Astrocyte of the cerebellum (primary cell): ENCODE results near the gene ZIC1.
A peak's percentile ranks its signal among the peaks of the same experiment; 100 is the strongest.

Source experiments
- DNase-seq: peaks from one replicate; pipeline ENCODE4 v3.0.0-alpha.2; 2011; ENCODE audit warnings: low read depth
- H3K4me3 ChIP-seq: 2 replicates; pipeline ENCODE4 v1.5.1; 2011; ENCODE audit warnings: mild to moderate bottlenecking, low read depth, low read length, moderate library complexity
- CTCF ChIP-seq: IDR thresholded peaks from 2 replicates; pipeline ENCODE4 v1.5.1; 2012; ENCODE audit warnings: low read length, low read depth, moderate library complexity, mild to moderate bottlenecking; ENCODE audit errors: missing control alignments
- in situ Hi-C: cut with HindIII; loops from 2 replicates; pipeline ENCODE4 v1.10.0; 2017; ENCODE audit warnings: low sequenced_read_pairs

Gene ZIC1

GRCh38 chr3:147424581-147425387 is 15.6 kb downstream of the ZIC1 start:
- no peak for DNase-seq
- TF ChIP-seq CTCF = no peak
- peak overlapping the region; percentile 46 for H3K4me3 ChIP-seq
- in situ Hi-C loops = loop anchor here (10.0 kb wide), 1 partner anchor 660 kb away; no protein-coding TSS in a partner anchor

- in situ Hi-C loops = loop anchor here (10.0 kb wide), 1 partner anchor 659 kb away; no protein-coding TSS in a partner anchor
- no peak for DNase-seq
- TF ChIP-seq CTCF = no peak
- peak overlapping the region; percentile 46 for H3K4me3 ChIP-seq
Observed at GRCh38 chr3:147425388-147425850, 16.3 kb downstream of the ZIC1 start.

GRCh38 chr3:147426931-147427330 is 17.8 kb downstream of the ZIC1 start:
- TF ChIP-seq CTCF = no peak
- H3K4me3 ChIP-seq = no peak overlapping the region
- in situ Hi-C loops = loop anchor here (10.0 kb wide), 1 partner anchor 658 kb away; no protein-coding TSS in a partner anchor
- no peak for DNase-seq

GRCh38 chr3:147427746-147428145 is 18.6 kb downstream of the ZIC1 start:
- H3K4me3 ChIP-seq = peak overlapping the region; percentile 10
- in situ Hi-C loops = loop anchor here (10.0 kb wide), 1 partner anchor 657 kb away; no protein-coding TSS in a partner anchor
- TF ChIP-seq CTCF = no peak
- DNase-seq = no peak

GRCh38 chr3:147428326-147428725 is 19.2 kb downstream of the ZIC1 start:
- H3K4me3 ChIP-seq = no peak overlapping the region
- in situ Hi-C loops = loop anchor here (10.0 kb wide), 1 partner anchor 656 kb away; no protein-coding TSS in a partner anchor
- no peak for TF ChIP-seq CTCF
- no peak for DNase-seq

GRCh38 chr3:147428754-147429153 is 19.6 kb downstream of the ZIC1 start:
- in situ Hi-C loops = loop anchor here (10.0 kb wide), 1 partner anchor 656 kb away; no protein-coding TSS in a partner anchor

More at GRCh38 chr3:147428754-147429153, 19.6 kb downstream of the ZIC1 start:
- no peak for DNase-seq
- no peak overlapping the region for H3K4me3 ChIP-seq
- TF ChIP-seq CTCF = no peak
